ENCODE results near the gene ARID4B.
A peak's percentile ranks its signal among the peaks of the same experiment; 100 is the strongest.

Gene ARID4B

DNA sequence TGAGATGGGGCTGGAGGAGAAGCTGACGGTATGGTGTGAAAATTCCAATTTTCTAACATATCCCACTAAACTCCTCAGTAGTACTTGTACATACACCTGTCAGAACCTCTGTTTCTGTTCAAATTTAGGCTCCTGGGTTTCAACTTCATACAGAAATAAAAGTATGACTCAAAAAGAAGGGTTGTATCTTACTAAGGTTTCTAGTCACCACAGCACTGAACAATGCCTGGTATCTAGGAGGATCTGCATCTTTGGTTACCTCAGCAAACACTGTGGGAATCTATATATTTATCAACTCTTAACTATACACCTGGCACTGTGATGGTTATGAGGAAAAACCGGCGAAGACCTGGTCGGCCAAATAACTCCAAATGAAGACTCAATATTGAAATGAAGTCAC lies 180.7 kb downstream of the ARID4B start:
- H3K4me1 Mint-ChIP-seq = peaks cover 27% of the 10 kb centered on the region
- no peaks in the 10 kb centered on the region for H3K9me3 Mint-ChIP-seq
- no peak overlapping the region for H3K27ac Mint-ChIP-seq
- H3K4me3 Mint-ChIP-seq = no peak overlapping the region
- H3K27me3 Mint-ChIP-seq = no peaks in the 10 kb centered on the region
- no peak for DNase-seq
- no peak for ATAC-seq
- H3K36me3 Mint-ChIP-seq (ENCODE audit: low read depth) = peaks cover 63% of the 10 kb centered on the region

DNA sequence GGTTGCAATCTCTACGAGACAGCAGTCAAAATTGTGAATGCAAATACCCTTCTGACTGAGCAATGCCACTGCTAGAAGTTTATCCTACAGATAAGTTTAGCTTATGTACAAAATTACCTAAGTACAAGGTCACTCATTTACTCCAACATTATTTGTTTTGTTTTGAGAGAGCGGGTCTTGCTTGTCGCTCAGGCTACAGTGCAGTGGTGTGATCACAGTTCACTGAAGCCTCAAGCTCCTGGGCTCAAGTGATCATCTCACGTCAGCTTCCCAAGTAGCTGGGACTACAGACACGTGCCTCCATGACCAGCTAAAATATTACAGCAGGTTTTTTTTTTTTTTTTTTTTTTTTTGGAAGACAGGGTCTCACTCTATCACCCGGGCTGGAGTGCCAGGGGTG lies 182.3 kb downstream of the ARID4B start:
- Mint-ChIP-seq H3K9me3 (no peaks in the 10 kb centered on the region), H3K27ac (no peak overlapping the region), H3K4me1 (peaks cover 17% of the 10 kb centered on the region), H3K4me3 (no peak overlapping the region), H3K27me3 (no peaks in the 10 kb centered on the region), H3K36me3 (ENCODE audit: low read depth) (peaks cover 60% of the 10 kb centered on the region)
- no peak for DNase-seq
- no peak for ATAC-seq

- peaks cover 64% of the 10 kb centered on the region for H3K36me3 Mint-ChIP-seq (ENCODE audit: low read depth)
These were observed 185.0 kb downstream of the ARID4B start for GRCh38 chr1:235142991-235143390.

GRCh38 chr1:235139315-235139714 lies 188.7 kb downstream of the ARID4B start:
- H3K9me3 Mint-ChIP-seq = no peaks in the 10 kb centered on the region
- peaks cover 20% of the 10 kb centered on the region for H3K4me1 Mint-ChIP-seq
- no peak overlapping the region for H3K4me3 Mint-ChIP-seq
- H3K36me3 Mint-ChIP-seq (ENCODE audit: low read depth) = peaks cover 71% of the 10 kb centered on the region
- no peak for DNase-seq
- ATAC-seq = no peak
- H3K27me3 Mint-ChIP-seq = no peaks in the 10 kb centered on the region
- H3K27ac Mint-ChIP-seq = peak overlapping the region; percentile 67

More at GRCh38 chr1:235142991-235143390, 185.0 kb downstream of the ARID4B start:
- ATAC-seq = no peak
- Mint-ChIP-seq H3K4me1 (peaks cover 30% of the 10 kb centered on the region), H3K27me3 (no peaks in the 10 kb centered on the region), H3K9me3 (no peaks in the 10 kb centered on the region), H3K27ac (no peak overlapping the region), H3K4me3 (no peak overlapping the region)
- no peak for DNase-seq

- Mint-ChIP-seq H3K9me3 (no peaks in the 10 kb centered on the region), H3K27me3 (no peaks in the 10 kb centered on the region), H3K4me1 (peaks cover 20% of the 10 kb centered on the region), H3K4me3 (no peak overlapping the region), H3K36me3 (ENCODE audit: low read depth) (peaks cover 71% of the 10 kb centered on the region), H3K27ac (peak overlapping the region; percentile 67)
- DNase-seq (peak; percentile 36), ATAC-seq (peak; percentile 88)
These were observed 189.2 kb downstream of the ARID4B start for GRCh38 chr1:235138821-235139220.

GRCh38 chr1:235136111-235136510 lies 191.9 kb downstream of the ARID4B start:
- no peaks in the 10 kb centered on the region for H3K9me3 Mint-ChIP-seq
- H3K36me3 Mint-ChIP-seq (ENCODE audit: low read depth) = peaks cover 67% of the 10 kb centered on the region
- no peak overlapping the region for H3K27ac Mint-ChIP-seq
- peaks cover 19% of the 10 kb centered on the region for H3K4me1 Mint-ChIP-seq
- no peaks in the 10 kb centered on the region for H3K27me3 Mint-ChIP-seq
- ATAC-seq = no peak
- no peak for DNase-seq
- H3K4me3 Mint-ChIP-seq = no peak overlapping the region

DNA sequence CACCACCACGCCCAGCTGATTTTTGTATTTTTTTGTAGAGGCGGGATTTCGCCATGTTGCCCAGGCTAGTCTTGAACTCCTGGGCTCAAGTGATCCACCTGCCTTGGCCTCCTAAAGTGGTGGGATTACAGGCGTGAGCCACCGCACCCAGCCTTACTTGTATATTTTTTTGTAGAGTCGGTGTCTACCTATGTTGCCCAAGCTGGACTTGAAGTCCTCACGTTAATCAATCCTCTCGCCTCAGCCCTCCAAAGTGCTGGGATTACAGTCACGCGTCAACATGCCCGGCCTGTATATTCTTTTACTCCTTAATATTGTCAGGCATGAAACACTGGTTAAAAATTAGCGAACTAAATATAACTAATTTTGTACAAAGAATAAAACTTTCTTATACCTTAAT lies 193.8 kb downstream of the ARID4B start:
- H3K4me1 Mint-ChIP-seq = peaks cover 17% of the 10 kb centered on the region
- peaks cover 57% of the 10 kb centered on the region for H3K36me3 Mint-ChIP-seq (ENCODE audit: low read depth)
- ATAC-seq = no peak
- no peak overlapping the region for H3K4me3 Mint-ChIP-seq
- no peak for DNase-seq
- H3K27me3 Mint-ChIP-seq = no peaks in the 10 kb centered on the region
- no peaks in the 10 kb centered on the region for H3K9me3 Mint-ChIP-seq
- H3K27ac Mint-ChIP-seq = no peak overlapping the region

DNA sequence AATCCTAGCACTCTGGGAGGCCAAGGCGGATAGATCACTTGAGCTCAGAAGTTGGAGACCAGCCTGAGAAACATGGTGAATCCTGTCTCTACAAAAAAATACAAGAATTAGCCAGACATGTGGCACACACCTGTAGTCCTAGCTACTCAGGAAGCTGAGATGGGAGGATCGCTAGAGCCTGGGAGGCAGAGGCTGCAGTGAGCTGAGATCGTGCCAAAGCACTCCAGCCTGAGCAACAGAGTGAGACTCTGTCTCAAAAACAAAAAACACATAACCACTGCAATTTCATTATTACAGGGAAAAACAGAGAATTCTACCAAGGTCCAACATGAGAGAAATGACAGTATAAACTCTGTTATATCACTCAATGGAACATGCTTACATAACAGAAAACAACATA lies 194.9 kb downstream of the ARID4B start:
- no peak for ATAC-seq
- Mint-ChIP-seq H3K27me3 (no peaks in the 10 kb centered on the region), H3K9me3 (no peaks in the 10 kb centered on the region), H3K4me3 (no peak overlapping the region), H3K4me1 (peaks cover 14% of the 10 kb centered on the region), H3K27ac (no peak overlapping the region), H3K36me3 (ENCODE audit: low read depth) (peaks cover 52% of the 10 kb centered on the region)
- no peak for DNase-seq

DNA sequence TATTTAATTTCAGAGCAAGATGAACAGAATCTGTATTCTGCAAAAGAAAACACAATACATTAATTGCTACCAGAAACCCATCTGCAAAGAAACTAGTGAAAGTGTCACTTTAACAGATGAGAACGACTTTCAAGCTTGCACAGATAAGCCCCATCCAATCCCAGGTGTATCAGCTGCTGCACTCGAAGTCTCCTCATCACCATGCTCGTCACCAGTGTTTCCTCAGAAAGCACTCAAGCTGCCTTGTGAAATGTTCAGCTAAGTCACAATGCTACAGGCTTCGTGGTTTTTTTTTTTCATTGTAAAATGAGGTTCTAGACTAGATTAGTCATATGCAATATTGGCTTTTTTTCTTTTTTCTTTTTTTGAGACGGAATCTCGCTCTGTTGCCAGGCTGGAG lies 196.0 kb downstream of the ARID4B start:
- Mint-ChIP-seq H3K27ac (peak overlapping the region; percentile 27), H3K4me1 (peaks cover 24% of the 10 kb centered on the region), H3K27me3 (no peaks in the 10 kb centered on the region), H3K9me3 (no peaks in the 10 kb centered on the region), H3K4me3 (no peak overlapping the region), H3K36me3 (ENCODE audit: low read depth) (peaks cover 54% of the 10 kb centered on the region)
- ATAC-seq (no peak), DNase-seq (no peak)

DNA sequence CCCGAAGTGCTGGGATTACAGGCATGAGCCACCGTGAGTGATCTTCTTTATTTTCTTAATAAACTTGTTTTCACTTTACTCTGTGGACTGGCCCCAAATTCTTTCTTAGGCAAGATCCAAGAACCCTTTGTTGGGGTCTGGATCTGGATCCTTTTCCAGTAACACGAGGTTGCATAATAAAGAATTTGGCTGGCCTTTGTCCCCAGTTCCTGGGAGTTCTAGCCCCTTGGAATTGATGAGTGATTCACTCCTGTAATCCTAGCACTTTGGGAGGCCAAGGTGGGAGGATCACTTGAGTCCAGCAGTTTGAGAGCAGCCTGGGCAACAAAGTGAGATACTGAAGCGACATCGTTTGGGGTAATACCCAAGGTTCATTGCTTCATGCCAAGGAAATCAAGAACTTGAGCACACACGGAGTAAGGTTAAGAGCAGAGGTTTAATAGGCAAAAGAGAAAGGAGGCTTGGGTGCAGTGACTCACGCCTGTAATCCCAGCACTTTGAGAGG lies 197.2 kb downstream of the ARID4B start:
- no peak for DNase-seq
- Mint-ChIP-seq H3K27ac (no peak overlapping the region), H3K4me1 (peaks cover 36% of the 10 kb centered on the region), H3K27me3 (no peaks in the 10 kb centered on the region), H3K9me3 (no peaks in the 10 kb centered on the region), H3K36me3 (ENCODE audit: low read depth) (peaks cover 54% of the 10 kb centered on the region), H3K4me3 (no peak overlapping the region)
- no peak for ATAC-seq

DNA sequence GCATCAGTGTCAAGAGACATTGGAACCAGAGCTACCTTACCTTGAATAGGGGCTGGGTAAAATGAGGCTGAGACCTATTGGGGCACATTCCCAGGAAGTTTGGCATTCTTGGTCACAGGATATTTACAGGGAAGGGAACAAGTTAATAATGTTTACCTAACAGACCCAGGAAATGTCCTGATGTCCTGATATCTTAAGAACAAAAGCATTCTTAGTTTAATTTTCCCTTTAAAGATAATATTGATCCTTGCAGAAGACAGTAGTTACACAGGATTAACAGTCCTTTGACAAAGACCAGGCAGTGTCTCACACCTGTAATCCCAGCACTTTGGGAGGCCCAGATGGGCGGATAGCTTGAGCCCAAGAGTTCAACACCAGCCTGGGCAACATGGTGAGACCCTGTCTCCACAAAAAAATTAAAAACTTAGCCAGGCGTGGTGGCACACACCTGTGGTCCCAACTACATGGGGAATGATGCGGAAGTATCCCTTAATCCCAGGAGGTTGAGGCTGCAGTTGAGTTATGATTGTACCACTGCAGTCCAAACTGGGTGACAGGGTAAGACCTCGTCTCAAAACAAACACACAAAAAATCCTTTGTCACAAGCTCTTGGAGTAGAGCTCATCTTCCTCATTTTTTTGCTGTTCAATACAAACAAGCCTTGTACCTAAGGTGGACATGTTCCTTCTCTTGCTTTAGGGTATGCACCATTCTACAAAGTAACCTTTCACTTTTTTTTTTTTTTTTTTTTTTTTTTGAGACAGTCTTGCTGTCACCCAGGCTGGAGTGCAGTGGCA lies 198.0 kb downstream of the ARID4B start:
- H3K4me1 Mint-ChIP-seq = peaks cover 43% of the 10 kb centered on the region
- no peaks in the 10 kb centered on the region for H3K9me3 Mint-ChIP-seq
- DNase-seq (no peak), ATAC-seq (no peak)
- peaks cover 52% of the 10 kb centered on the region for H3K36me3 Mint-ChIP-seq (ENCODE audit: low read depth)
- peak overlapping the region; percentile 59 for H3K27ac Mint-ChIP-seq
- peak overlapping the region; percentile 50 for H3K4me3 Mint-ChIP-seq
- no peaks in the 10 kb centered on the region for H3K27me3 Mint-ChIP-seq

DNA sequence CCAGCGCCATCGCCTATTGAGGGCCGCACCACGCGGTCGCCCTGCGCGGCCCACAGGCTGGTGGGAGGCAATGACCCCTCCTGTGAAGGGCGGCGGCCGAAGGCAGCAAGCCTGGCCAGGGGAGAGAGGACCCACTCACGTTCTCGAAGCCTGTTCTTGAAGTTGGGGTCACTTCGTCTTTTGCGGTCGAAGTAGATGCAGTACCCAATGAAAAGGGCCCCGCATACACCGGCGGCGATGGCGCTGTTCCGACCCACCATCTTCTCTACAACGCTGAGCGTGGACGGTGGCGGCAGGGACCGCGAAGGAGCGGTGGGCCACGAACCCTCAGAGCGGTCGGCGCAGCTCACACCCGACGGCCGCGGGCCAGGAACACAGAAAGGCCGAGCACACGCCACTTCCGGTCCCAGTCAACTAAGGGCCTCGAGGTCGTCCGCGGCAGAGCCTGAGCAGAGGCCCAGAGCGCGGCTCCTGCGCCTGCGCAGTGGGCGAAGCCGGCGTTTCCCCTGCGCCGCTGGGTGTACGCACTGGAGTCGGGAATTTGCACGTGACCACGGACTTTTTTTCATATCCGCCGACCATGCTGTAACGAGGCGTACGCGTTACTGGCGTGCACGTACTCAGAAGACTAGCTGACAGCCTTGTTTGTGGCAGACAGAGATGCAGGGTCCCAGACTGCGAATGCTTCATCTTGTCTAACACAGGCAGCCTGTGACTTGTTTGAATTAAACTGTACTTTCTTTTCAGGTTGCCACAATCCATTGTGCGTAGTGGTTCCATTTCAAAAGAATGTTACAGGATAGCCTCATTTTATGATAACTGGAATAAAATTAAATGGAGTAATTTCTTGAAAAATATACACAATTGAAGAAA lies 199.3 kb downstream of the ARID4B start, which contains the start of gene TOMM20:
TOMM20 (minus strand) TSS at position 382 of the 873 bp plus-strand sequence; CDS start at position 260, 122 bp downstream.
- Mint-ChIP-seq H3K27me3 (no peaks in the 10 kb centered on the region), H3K4me3 (peak within 1 kb of the TSS; percentile 96), H3K9me3 (no peaks in the 10 kb centered on the region), H3K36me3 (ENCODE audit: low read depth) (peaks cover 53% of the 10 kb centered on the region), H3K27ac (peak within 1 kb of the TSS; percentile 98), H3K4me1 (peaks cover 56% of the 10 kb centered on the region)
- ATAC-seq (peak; percentile 95), DNase-seq (peak; percentile 95)

DNA sequence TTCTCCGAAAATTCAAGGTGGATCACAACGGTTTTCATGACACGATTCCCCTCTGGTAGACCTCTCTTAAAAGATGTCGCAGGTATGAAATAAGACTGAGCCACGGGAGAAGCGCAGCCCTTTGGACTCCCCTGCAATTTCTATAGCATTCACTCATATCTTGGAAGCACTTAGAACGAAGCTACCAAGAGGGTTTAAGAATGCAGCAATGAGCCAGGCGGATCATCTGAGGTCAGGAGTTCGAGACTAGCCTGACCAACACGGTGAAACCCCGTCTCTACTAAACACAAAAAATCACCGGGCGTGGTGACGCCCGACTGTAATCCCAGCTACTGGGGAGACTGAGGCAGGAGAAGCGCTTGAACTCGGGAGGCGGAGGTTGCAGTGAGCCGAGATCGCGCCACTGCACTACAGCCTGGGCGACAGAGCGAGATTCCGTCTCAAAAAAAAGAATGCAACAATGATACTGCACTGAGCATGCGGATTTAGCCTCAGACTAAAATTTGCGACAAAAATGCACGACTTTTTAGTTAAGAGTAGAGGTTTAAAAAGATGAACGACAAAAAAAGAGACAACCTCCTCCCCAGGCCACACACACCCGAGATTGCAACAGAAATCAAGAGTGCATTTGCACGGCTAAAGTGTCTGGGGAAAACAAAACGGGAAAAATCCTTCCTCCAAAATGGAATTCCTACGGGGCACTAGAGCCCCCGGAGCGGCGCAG lies 200.1 kb downstream of the ARID4B start:
- H3K27me3 Mint-ChIP-seq = no peaks in the 10 kb centered on the region
- peak overlapping the region; percentile 98 for H3K27ac Mint-ChIP-seq
- DNase-seq = peak; percentile 23
- H3K4me3 Mint-ChIP-seq = peak overlapping the region; percentile 96
- H3K4me1 Mint-ChIP-seq = peaks cover 61% of the 10 kb centered on the region
- no peak for ATAC-seq
- H3K36me3 Mint-ChIP-seq (ENCODE audit: low read depth) = peaks cover 57% of the 10 kb centered on the region
- no peaks in the 10 kb centered on the region for H3K9me3 Mint-ChIP-seq

GRCh38 chr1:235127203-235127602 lies 200.8 kb downstream of the ARID4B start:
- DNase-seq (no peak), ATAC-seq (no peak)
- H3K27ac Mint-ChIP-seq = peak overlapping the region; percentile 98
- peaks cover 61% of the 10 kb centered on the region for H3K36me3 Mint-ChIP-seq (ENCODE audit: low read depth)
- H3K4me1 Mint-ChIP-seq = peaks cover 68% of the 10 kb centered on the region
- H3K9me3 Mint-ChIP-seq = no peaks in the 10 kb centered on the region
- peak overlapping the region; percentile 96 for H3K4me3 Mint-ChIP-seq
- H3K27me3 Mint-ChIP-seq = no peaks in the 10 kb centered on the region

Data from activated naive CD8-positive, alpha-beta T cell treated with anti-CD3 and anti-CD28 coated beads, Interleukin-2, amount 50 U/mL, for 24 hours (primary cell).